Lung (tissue), 12 donors: ENCODE data around the gene MBIP. TPM values are rescaled to one million over a fixed set of nuclear protein-coding genes. Genes with fewer than 3 reads are reported as not detected.

Experiments used
- ATAC-seq: fragments of 200-7000 bp; cut with Tn5 transposase; one replicate; pipeline ENCODE4 v1.9.1; 2020; ENCODE audit warnings: moderate number of reproducible peaks; ENCODE audit not compliant: insufficient read depth, low FRiP score
- DNase-seq, 3 donors: peaks; one replicate each; pipeline ENCODE4 v3.0.0-alpha.2; 2013 to 2017
- H3K27ac ChIP-seq, 2 donors: one replicate each; pipeline ENCODE4 v1.5.1; 2013; ENCODE audit warnings: mild to moderate bottlenecking in 2 of 2, moderate library complexity in 2 of 2, control low read depth in 1 of 2, inconsistent platforms in 1 of 2, low read depth in 1 of 2, low read length in 1 of 2
- H3K27me3 ChIP-seq, 3 donors: one replicate each; pipeline ENCODE4 v1.5.1; 2013; ENCODE audit warnings: low read length in 2 of 3; ENCODE audit not compliant: control insufficient read depth in 3 of 3, insufficient read depth in 3 of 3
- H3K36me3 ChIP-seq, 4 donors: one replicate each; pipeline ENCODE4 v1.5.1; 2013; ENCODE audit warnings: low read length in 4 of 4, mild to moderate bottlenecking in 1 of 4, moderate library complexity in 1 of 4; ENCODE audit not compliant: control insufficient read depth in 4 of 4, insufficient read depth in 4 of 4
- H3K4me1 ChIP-seq, 5 donors: one replicate each; pipeline ENCODE4 v1.5.1; 2013; ENCODE audit warnings: low read length in 5 of 5, mild to moderate bottlenecking in 2 of 5, moderate library complexity in 1 of 5; ENCODE audit not compliant: control insufficient read depth in 5 of 5, insufficient read depth in 5 of 5
- H3K4me3 ChIP-seq: one replicate; pipeline ENCODE4 v1.5.1; 2013; ENCODE audit warnings: mild to moderate bottlenecking, control low read depth, moderate library complexity
- H3K9ac ChIP-seq, 2 donors: one replicate each; pipeline ENCODE4 v1.5.1; 2013; ENCODE audit warnings: low read length in 2 of 2, control low read depth in 1 of 2; ENCODE audit not compliant: insufficient read depth in 1 of 2
- H3K9me3 ChIP-seq, 4 donors: one replicate each; pipeline ENCODE4 v1.5.1; 2013; ENCODE audit warnings: low read length in 3 of 4, mild to moderate bottlenecking in 1 of 4, moderate library complexity in 1 of 4; ENCODE audit not compliant: control insufficient read depth in 4 of 4, insufficient read depth in 3 of 4
- WGBS, 2 donors: extraction: QIAGEN DNeasy Blood & Tissue Kit; methylation state at CpG; one replicate each; pipeline ENCODE4 v1.1.7; 2013; 5-methylcytosine and 5-hydroxymethylcytosine counted together
- polyA plus RNA-seq, 2 donors: library from polyadenylated mRNA; stranded (reverse); fragments of 200-250 nt; gene quantifications; one replicate each; pipeline ENCODE4 v1.2.1, GENCODE V29; 2013
- total RNA-seq, 2 donors: library from RNA; depleted of rRNA in 1 of 2; stranded (reverse); fragments of >200 nt in 1 of 2; gene quantifications; one replicate each; pipeline ENCODE4 v1.2.1, GENCODE V29; 2014 to 2021
- TF ChIP-seq, protein P1 (sequence below): IDR thresholded peaks from 2 replicates; pipeline ENCODE4 v1.5.1; 2012; ENCODE audit warnings: mild to moderate bottlenecking; ENCODE audit errors: control extremely low read depth, extremely low read depth
- donor health status: control.
- donor health status: control.
- donor health status: Bipolar disorder and iron deficiency.
- donor health status: healthy.
- donor health status: DM: yes; HTN: yes; CAD: no.

Gene MBIP
- total and polyA plus RNA-seq, 4 donors: 32.5 to 484 (median 84.3) TPM

DNA sequence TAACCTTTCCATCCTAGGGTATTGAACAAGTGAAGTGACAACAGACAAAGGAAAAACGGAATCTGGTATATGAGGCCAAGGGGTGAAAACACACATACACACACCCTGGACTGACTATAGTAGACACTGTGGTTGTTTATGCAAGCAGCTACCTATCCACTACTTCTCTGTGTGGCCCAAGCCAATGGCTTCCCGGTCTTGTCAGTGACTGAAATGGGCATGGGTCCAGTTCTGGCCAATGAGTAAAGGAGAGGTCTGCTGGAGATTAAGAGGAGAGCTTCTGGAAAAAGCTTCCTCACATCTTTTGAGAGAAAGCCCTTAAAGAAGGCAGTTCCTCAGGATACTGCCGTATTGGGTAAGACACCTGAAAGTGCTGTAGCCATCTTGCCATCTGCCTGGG, 19.3 kb downstream of the MBIP start:
- H3K9me3 ChIP-seq: no peaks in the 10 kb centered on the region

DNA sequence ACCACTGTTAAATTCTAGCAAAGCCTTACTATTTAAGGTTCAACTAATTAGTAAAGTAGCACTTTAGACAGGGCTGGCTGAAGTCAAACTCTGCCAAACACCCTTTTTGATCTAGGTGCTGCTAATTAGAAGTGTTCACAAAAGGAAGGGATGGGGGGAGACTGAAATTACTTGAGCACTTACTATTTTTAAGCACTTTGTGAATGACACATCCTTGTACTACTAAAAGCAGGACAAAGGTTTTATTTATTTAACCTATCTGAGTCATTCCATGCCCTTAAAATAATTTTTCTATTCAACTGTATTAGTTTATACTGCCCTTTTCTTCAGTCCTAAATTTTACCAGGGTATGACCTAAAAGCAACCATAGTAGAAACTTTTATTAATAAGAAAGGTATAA, 20.1 kb downstream of the MBIP start:
- TF ChIP-seq, protein P1, sequence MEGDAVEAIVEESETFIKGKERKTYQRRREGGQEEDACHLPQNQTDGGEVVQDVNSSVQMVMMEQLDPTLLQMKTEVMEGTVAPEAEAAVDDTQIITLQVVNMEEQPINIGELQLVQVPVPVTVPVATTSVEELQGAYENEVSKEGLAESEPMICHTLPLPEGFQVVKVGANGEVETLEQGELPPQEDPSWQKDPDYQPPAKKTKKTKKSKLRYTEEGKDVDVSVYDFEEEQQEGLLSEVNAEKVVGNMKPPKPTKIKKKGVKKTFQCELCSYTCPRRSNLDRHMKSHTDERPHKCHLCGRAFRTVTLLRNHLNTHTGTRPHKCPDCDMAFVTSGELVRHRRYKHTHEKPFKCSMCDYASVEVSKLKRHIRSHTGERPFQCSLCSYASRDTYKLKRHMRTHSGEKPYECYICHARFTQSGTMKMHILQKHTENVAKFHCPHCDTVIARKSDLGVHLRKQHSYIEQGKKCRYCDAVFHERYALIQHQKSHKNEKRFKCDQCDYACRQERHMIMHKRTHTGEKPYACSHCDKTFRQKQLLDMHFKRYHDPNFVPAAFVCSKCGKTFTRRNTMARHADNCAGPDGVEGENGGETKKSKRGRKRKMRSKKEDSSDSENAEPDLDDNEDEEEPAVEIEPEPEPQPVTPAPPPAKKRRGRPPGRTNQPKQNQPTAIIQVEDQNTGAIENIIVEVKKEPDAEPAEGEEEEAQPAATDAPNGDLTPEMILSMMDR: no peak
- Histone ChIP-seq H3K4me3 (no peak overlapping the region), H3K9me3 (no peaks in the 10 kb centered on the region), H3K4me1 (peaks cover 0 to 2% (median 0%) of the 10 kb centered on the region in 5 donors), H3K27me3 (no peaks in the 10 kb centered on the region), H3K36me3 (peaks cover 9 to 52% (median 32%) of the 10 kb centered on the region in 4 donors), H3K27ac (no peak overlapping the region), H3K9ac (no peak overlapping the region)
- ATAC-seq: peak; percentile 78
- DNase-seq: no peak

More for the DNA sequence above, 19.3 kb downstream of the MBIP start:
- H3K4me3 ChIP-seq: no peak overlapping the region
- H3K27ac ChIP-seq: no peak overlapping the region
- DNase-seq (no peak), ATAC-seq (no peak)
- no peak overlapping the region for H3K9ac ChIP-seq
- peaks cover 0 to 2% (median 0%) of the 10 kb centered on the region in 5 donors for H3K4me1 ChIP-seq
- WGBS, 2 donors: 80 to 92% methylated on average over 3 of the region's 3 CpGs
- peaks cover 9 to 52% (median 30%) of the 10 kb centered on the region in 4 donors for H3K36me3 ChIP-seq
- no peaks in the 10 kb centered on the region for H3K27me3 ChIP-seq
- TF ChIP-seq, protein P1: no peak

DNA sequence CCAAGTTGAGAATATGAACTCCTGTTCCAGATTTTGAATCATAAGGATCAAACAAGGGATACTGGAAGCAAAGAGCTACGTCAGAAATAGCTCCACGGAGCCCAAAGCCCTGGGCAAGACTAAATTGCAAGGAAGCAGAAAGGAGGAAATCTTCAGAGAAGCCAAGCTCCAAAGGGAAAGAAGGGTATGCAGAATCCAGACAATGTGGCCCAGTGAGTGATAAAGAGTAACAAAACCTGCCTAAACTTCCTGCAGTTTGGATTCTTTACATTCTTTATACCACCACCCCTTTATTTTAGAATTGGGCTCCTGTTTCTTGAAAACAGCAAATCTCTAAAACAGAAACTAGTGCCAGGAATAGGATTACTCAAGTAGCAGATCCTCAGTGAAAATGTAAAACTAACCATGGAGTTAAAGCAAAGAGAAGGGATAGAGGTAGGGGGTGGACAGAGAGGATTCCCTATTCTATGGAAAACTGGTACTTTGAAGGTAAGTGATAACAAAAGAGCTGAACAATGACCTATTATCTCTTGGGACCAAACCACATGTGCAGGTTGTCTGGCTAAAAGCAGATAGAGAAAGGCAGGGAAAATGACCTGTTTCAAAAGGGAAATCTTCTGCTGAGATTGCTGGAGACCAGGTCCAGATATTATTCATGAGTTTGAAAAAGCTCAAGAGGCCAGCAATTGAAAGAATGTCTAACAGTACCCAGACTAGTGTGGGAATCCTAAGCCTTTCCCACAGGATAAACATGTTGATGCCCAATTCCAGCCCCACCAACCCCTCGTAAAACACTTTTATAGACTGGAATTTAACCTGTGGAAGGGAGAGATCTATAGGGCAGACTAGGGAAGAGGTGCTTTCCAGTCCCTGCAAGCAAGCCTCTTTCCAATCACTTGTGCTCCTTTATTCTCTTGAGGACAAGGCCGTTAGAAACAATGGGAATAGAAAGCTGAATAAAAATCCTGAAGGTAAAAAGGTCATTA, 24.5 kb downstream of the MBIP start:
- Histone ChIP-seq H3K27me3 (no peaks in the 10 kb centered on the region), H3K36me3 (peaks cover 5 to 31% (median 22%) of the 10 kb centered on the region in 4 donors), H3K27ac (no peak overlapping the region), H3K4me1 (no peaks in the 10 kb centered on the region), H3K4me3 (no peak overlapping the region), H3K9ac (no peak overlapping the region), H3K9me3 (no peaks in the 10 kb centered on the region)
- 57 to 72% methylated on average over 4 of the region's 4 CpGs for WGBS, 2 donors
- no peak for DNase-seq
- no peak for ATAC-seq
- TF ChIP-seq, protein P1: no peak
